GM23338 (cell line): ENCODE results near the gene RASSF7. TPM values are rescaled to one million over a fixed set of nuclear protein-coding genes. Genes with fewer than 3 reads are reported as not detected.
A peak's percentile ranks its signal among the peaks of the same experiment; 100 is the strongest.

Source experiments
- ATAC-seq: fragments of 200-7000 bp; cut with Tn5 transposase; 3 replicates; pipeline ENCODE4 v1.9.1; 2020
- DNase-seq: peaks from one replicate; pipeline ENCODE4 v3.0.0-alpha.2; 2015; ENCODE audit warnings: low spot score
- H2AFZ ChIP-seq: fragments of 200-600 bp; sonication (generic); 2 replicates; pipeline ENCODE4 v1.8.0; 2016; ENCODE audit warnings: antibody characterized with exemption, mild to moderate bottlenecking, moderate library complexity
- H3F3A ChIP-seq: fragments of 200-600 bp; sonication (generic); replicated peaks from 2 replicates; pipeline ENCODE4 v1.8.0; 2017; ENCODE audit warnings: antibody characterized with exemption, mixed run types, low read depth
- H3K27ac ChIP-seq: fragments of 200-600 bp; sonication (generic); 2 replicates; pipeline ENCODE4 v1.6.1; 2016; ENCODE audit warnings: low read depth
- H3K27me3 ChIP-seq: fragments of 200-600 bp; sonication (generic); 2 replicates; pipeline ENCODE4 v1.8.0; 2016; ENCODE audit warnings: mild to moderate bottlenecking, mixed run types, moderate library complexity; ENCODE audit not compliant: insufficient read depth
- H3K36me3 ChIP-seq: fragments of 200-600 bp; sonication (generic); 2 replicates; pipeline ENCODE4 v1.8.0; 2016; ENCODE audit warnings: mild to moderate bottlenecking; ENCODE audit not compliant: insufficient read depth
- H3K4me1 ChIP-seq: fragments of 200-600 bp; sonication (generic); 2 replicates; pipeline ENCODE4 v1.8.0; 2016; ENCODE audit warnings: mild to moderate bottlenecking, moderate library complexity; ENCODE audit not compliant: insufficient read depth
- H3K4me2 ChIP-seq: fragments of 200-600 bp; sonication (generic); 2 replicates; pipeline ENCODE4 v1.7.1; 2017; ENCODE audit warnings: mixed run types
- H3K4me3 ChIP-seq: fragments of 200-600 bp; sonication (generic); 2 replicates; pipeline ENCODE4 v1.6.1; 2016; ENCODE audit warnings: mixed run types
- H3K79me2 ChIP-seq: fragments of 200-600 bp; sonication (generic); replicated peaks from 2 replicates; pipeline ENCODE4 v1.8.0; 2017; ENCODE audit warnings: mild to moderate bottlenecking; ENCODE audit not compliant: insufficient read depth
- H3K9me2 ChIP-seq: fragments of 200-600 bp; sonication (generic); 2 replicates; pipeline ENCODE4 v1.8.0; 2017; ENCODE audit not compliant: insufficient read depth
- H4K20me1 ChIP-seq: fragments of 200-600 bp; sonication (generic); replicated peaks from 2 replicates; pipeline ENCODE4 v1.8.0; 2017; ENCODE audit warnings: mild to moderate bottlenecking; ENCODE audit not compliant: insufficient read depth
- H3K27ac Mint-ChIP-seq: 2 replicates; pipeline ENCODE4 v1.8.0; 2020; ENCODE audit warnings: inconsistent platforms, mild to moderate bottlenecking, moderate library complexity, mixed read lengths
- H3K27me3 Mint-ChIP-seq: 3 replicates; pipeline ENCODE4 v1.8.0; 2022; ENCODE audit warnings: low read depth, mild to moderate bottlenecking, moderate library complexity, mixed read lengths, inconsistent platforms; ENCODE audit not compliant: insufficient read depth, poor library complexity
- H3K36me3 Mint-ChIP-seq: 3 replicates; pipeline ENCODE4 v1.8.0; 2021; ENCODE audit warnings: low read depth, mild to moderate bottlenecking, inconsistent platforms, moderate library complexity, mixed read lengths
- H3K4me1 Mint-ChIP-seq: 3 replicates; pipeline ENCODE4 v1.8.0; 2020; ENCODE audit warnings: mild to moderate bottlenecking, inconsistent platforms, mixed read lengths
- H3K4me3 Mint-ChIP-seq: 3 replicates; pipeline ENCODE4 v1.8.0; 2021; ENCODE audit warnings: moderate library complexity, mild to moderate bottlenecking, inconsistent platforms, mixed read lengths
- H3K9me3 Mint-ChIP-seq: 3 replicates; pipeline ENCODE4 v1.8.0; 2020; ENCODE audit warnings: moderate library complexity, mild to moderate bottlenecking, inconsistent platforms, mixed read lengths
- CREB1 ChIP-seq: fragments of 250-450 bp; sonication (Bioruptor Pico); IDR thresholded peaks from 2 replicates; pipeline ENCODE4 v1.5.0; 2020; ENCODE audit warnings: low read depth, mild to moderate bottlenecking, moderate library complexity
- EZH2 ChIP-seq: fragments of 200-600 bp; sonication (generic); IDR thresholded peaks from one replicate; pipeline ENCODE4 v1.8.0; 2017; ENCODE audit warnings: antibody characterized with exemption, mild to moderate bottlenecking, low read depth; ENCODE audit not compliant: unreplicated experiment
- EZH2phosphoT487 ChIP-seq: fragments of 200-600 bp; sonication (generic); IDR thresholded peaks from one replicate; pipeline ENCODE4 v1.8.1; 2018; ENCODE audit warnings: antibody characterized with exemption; ENCODE audit not compliant: unreplicated experiment
- JUNB ChIP-seq: IDR thresholded peaks from one replicate; pipeline ENCODE4 v1.6.1; 2016; ENCODE audit warnings: antibody characterized with exemption; ENCODE audit not compliant: unreplicated experiment
- NANOG ChIP-seq: IDR thresholded peaks from 2 replicates; pipeline ENCODE4 v1.6.1; 2016; ENCODE audit warnings: antibody characterized with exemption, borderline replicate concordance
- POLR2AphosphoS5 ChIP-seq: IDR thresholded peaks from 2 replicates; pipeline ENCODE4 v1.6.1; 2016; ENCODE audit warnings: antibody characterized with exemption, low read depth
- STAT1 ChIP-seq: IDR thresholded peaks from one replicate; pipeline ENCODE4 v1.6.1; 2016; ENCODE audit warnings: antibody characterized with exemption; ENCODE audit not compliant: unreplicated experiment
- ZNF114 ChIP-seq: fragments of 250-450 bp; sonication (Bioruptor Pico); IDR thresholded peaks from 2 replicates; pipeline ENCODE4 v1.5.0; 2020; ENCODE audit warnings: mild to moderate bottlenecking, moderate library complexity
- ZNF331 ChIP-seq: fragments of 250-450 bp; sonication (Bioruptor Pico); IDR thresholded peaks from 2 replicates; pipeline ENCODE4 v1.5.0; 2020; ENCODE audit warnings: low read depth, mild to moderate bottlenecking, moderate library complexity
- polyA plus RNA-seq: library from polyadenylated mRNA; unstranded; fragments of >200 nt; fragmentation: Nextera tagmentation; extraction: Ambion mirVana; gene quantifications from 2 replicates; pipeline ENCODE4 v1.2.1, GENCODE V29; 2016
- total RNA-seq: library from RNA; depleted of rRNA; stranded (reverse); fragments of >200 nt; shearing (Covaris generic); gene quantifications from 2 replicates; pipeline ENCODE4 v1.2.3, GENCODE V29; 2014
- TF ChIP-seq, protein P1 (sequence below), 2 experiments: fragments of 200-600 bp in 1 of 2; sonication (generic) in 1 of 2; conservative IDR thresholded peaks; 2 replicates each; pipeline versions ENCODE4 v1.5.1 to v1.6.1; 2016 to 2017; ENCODE audit warnings: antibody characterized with exemption in 2 of 2, low read depth in 2 of 2, mild to moderate bottlenecking in 2 of 2, moderate library complexity in 1 of 2
- TF ChIP-seq, protein P2 (sequence below): IDR thresholded peaks from one replicate; pipeline ENCODE4 v1.6.1; 2018; ENCODE audit warnings: antibody characterized with exemption; ENCODE audit not compliant: unreplicated experiment
- TF ChIP-seq, protein P3 (sequence below): fragments of 250-450 bp; sonication (Bioruptor Pico); IDR thresholded peaks from 2 replicates; pipeline ENCODE4 v1.5.0; 2020; ENCODE audit warnings: mild to moderate bottlenecking, moderate library complexity
- TF ChIP-seq, protein P4 (sequence below): IDR thresholded peaks from 2 replicates; pipeline ENCODE4 v1.6.1; 2016; ENCODE audit warnings: antibody characterized with exemption

RASSF7 gene
- total and polyA plus RNA-seq, 2 experiments from 2014 or later, result 39.6 to 64.8 TPM

DNA sequence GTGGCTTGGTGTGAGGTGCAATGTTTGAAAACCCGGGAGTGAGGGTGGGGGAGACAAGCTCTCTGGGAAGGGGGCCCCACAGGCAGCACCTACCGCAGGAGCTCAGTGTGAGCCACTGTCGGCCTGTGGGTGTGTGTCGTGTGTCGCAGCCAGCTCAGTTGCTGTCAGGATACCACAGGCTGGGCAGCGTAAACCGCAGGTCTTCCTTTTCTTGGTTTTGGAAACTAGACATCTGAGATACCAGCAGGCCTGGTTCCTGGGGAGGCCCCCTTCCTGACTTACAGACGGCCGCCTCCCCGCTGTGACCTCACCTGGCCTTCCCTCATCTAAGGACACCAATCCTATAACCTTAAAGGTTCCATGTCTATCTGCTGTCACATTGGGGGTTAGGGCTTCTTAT, 35.6 kb downstream of the RASSF7 start:
- Histone ChIP-seq H2AFZ (no peak overlapping the region), H3F3A (peaks cover 11% of the 10 kb centered on the region; the same call in 1 of the 2 replicates), H3K79me2 (peaks cover 5% of the 10 kb centered on the region; the same call in 1 of the 2 replicates), H3K36me3 (peaks cover 25% of the 10 kb centered on the region), H3K9me2 (no peaks in the 10 kb centered on the region), H3K4me3 (no peak overlapping the region), H3K4me1 (no peaks in the 10 kb centered on the region), H3K27me3 (no peaks in the 10 kb centered on the region), H3K4me2 (no peak overlapping the region), H3K27ac (peak overlapping the region; percentile 55; the same call in 1 of the 2 replicates), H4K20me1 (peaks cover 24% of the 10 kb centered on the region; the same call in 1 of the 2 replicates)
- H3K27me3 Mint-ChIP-seq, result peaks cover 13% of the 10 kb centered on the region
- H3K9me3 Mint-ChIP-seq, result no peaks in the 10 kb centered on the region; the same call in 1 of the 3 replicates
- no peak overlapping the region; the same call in 2 of the 3 replicates for H3K4me3 Mint-ChIP-seq
- TF ChIP-seq POLR2AphosphoS5 (no peak), EZH2phosphoT487 (no peak), ZNF331 (CRISPR knock-in tag) (no peak), CREB1 (CRISPR knock-in tag) (no peak), NANOG (no peak), STAT1 (no peak), EZH2 (no peak), ZNF114 (no peak), JUNB (no peak)
- TF ChIP-seq, protein P1, sequence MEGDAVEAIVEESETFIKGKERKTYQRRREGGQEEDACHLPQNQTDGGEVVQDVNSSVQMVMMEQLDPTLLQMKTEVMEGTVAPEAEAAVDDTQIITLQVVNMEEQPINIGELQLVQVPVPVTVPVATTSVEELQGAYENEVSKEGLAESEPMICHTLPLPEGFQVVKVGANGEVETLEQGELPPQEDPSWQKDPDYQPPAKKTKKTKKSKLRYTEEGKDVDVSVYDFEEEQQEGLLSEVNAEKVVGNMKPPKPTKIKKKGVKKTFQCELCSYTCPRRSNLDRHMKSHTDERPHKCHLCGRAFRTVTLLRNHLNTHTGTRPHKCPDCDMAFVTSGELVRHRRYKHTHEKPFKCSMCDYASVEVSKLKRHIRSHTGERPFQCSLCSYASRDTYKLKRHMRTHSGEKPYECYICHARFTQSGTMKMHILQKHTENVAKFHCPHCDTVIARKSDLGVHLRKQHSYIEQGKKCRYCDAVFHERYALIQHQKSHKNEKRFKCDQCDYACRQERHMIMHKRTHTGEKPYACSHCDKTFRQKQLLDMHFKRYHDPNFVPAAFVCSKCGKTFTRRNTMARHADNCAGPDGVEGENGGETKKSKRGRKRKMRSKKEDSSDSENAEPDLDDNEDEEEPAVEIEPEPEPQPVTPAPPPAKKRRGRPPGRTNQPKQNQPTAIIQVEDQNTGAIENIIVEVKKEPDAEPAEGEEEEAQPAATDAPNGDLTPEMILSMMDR (conservative IDR thresholded peaks at IDR 0.05; ENCODE audit: low read depth in 2 of 2), result no peak
- TF ChIP-seq, protein P2, sequence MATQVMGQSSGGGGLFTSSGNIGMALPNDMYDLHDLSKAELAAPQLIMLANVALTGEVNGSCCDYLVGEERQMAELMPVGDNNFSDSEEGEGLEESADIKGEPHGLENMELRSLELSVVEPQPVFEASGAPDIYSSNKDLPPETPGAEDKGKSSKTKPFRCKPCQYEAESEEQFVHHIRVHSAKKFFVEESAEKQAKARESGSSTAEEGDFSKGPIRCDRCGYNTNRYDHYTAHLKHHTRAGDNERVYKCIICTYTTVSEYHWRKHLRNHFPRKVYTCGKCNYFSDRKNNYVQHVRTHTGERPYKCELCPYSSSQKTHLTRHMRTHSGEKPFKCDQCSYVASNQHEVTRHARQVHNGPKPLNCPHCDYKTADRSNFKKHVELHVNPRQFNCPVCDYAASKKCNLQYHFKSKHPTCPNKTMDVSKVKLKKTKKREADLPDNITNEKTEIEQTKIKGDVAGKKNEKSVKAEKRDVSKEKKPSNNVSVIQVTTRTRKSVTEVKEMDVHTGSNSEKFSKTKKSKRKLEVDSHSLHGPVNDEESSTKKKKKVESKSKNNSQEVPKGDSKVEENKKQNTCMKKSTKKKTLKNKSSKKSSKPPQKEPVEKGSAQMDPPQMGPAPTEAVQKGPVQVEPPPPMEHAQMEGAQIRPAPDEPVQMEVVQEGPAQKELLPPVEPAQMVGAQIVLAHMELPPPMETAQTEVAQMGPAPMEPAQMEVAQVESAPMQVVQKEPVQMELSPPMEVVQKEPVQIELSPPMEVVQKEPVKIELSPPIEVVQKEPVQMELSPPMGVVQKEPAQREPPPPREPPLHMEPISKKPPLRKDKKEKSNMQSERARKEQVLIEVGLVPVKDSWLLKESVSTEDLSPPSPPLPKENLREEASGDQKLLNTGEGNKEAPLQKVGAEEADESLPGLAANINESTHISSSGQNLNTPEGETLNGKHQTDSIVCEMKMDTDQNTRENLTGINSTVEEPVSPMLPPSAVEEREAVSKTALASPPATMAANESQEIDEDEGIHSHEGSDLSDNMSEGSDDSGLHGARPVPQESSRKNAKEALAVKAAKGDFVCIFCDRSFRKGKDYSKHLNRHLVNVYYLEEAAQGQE, result no peak
- TF ChIP-seq, protein P3, sequence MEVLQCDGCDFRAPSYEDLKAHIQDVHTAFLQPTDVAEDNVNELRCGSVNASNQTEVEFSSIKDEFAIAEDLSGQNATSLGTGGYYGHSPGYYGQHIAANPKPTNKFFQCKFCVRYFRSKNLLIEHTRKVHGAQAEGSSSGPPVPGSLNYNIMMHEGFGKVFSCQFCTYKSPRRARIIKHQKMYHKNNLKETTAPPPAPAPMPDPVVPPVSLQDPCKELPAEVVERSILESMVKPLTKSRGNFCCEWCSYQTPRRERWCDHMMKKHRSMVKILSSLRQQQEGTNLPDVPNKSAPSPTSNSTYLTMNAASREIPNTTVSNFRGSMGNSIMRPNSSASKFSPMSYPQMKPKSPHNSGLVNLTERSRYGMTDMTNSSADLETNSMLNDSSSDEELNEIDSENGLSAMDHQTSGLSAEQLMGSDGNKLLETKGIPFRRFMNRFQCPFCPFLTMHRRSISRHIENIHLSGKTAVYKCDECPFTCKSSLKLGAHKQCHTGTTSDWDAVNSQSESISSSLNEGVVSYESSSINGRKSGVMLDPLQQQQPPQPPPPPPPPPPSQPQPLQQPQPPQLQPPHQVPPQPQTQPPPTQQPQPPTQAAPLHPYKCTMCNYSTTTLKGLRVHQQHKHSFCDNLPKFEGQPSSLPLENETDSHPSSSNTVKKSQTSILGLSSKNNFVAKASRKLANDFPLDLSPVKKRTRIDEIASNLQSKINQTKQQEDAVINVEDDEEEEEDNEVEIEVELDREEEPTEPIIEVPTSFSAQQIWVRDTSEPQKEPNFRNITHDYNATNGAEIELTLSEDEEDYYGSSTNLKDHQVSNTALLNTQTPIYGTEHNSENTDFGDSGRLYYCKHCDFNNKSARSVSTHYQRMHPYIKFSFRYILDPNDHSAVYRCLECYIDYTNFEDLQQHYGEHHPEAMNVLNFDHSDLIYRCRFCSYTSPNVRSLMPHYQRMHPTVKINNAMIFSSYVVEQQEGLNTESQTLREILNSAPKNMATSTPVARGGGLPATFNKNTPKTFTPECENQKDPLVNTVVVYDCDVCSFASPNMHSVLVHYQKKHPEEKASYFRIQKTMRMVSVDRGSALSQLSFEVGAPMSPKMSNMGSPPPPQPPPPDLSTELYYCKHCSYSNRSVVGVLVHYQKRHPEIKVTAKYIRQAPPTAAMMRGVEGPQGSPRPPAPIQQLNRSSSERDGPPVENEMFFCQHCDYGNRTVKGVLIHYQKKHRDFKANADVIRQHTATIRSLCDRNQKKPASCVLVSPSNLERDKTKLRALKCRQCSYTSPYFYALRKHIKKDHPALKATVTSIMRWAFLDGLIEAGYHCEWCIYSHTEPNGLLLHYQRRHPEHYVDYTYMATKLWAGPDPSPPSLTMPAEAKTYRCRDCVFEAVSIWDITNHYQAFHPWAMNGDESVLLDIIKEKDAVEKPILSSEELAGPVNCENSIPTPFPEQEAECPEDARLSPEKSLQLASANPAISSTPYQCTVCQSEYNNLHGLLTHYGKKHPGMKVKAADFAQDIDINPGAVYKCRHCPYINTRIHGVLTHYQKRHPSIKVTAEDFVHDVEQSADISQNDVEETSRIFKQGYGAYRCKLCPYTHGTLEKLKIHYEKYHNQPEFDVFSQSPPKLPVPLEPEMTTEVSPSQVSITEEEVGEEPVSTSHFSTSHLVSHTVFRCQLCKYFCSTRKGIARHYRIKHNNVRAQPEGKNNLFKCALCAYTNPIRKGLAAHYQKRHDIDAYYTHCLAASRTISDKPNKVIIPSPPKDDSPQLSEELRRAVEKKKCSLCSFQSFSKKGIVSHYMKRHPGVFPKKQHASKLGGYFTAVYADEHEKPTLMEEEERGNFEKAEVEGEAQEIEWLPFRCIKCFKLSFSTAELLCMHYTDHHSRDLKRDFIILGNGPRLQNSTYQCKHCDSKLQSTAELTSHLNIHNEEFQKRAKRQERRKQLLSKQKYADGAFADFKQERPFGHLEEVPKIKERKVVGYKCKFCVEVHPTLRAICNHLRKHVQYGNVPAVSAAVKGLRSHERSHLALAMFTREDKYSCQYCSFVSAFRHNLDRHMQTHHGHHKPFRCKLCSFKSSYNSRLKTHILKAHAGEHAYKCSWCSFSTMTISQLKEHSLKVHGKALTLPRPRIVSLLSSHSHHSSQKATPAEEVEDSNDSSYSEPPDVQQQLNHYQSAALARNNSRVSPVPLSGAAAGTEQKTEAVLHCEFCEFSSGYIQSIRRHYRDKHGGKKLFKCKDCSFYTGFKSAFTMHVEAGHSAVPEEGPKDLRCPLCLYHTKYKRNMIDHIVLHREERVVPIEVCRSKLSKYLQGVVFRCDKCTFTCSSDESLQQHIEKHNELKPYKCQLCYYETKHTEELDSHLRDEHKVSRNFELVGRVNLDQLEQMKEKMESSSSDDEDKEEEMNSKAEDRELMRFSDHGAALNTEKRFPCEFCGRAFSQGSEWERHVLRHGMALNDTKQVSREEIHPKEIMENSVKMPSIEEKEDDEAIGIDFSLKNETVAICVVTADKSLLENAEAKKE (CRISPR knock-in tag), result no peak
- TF ChIP-seq, protein P4, sequence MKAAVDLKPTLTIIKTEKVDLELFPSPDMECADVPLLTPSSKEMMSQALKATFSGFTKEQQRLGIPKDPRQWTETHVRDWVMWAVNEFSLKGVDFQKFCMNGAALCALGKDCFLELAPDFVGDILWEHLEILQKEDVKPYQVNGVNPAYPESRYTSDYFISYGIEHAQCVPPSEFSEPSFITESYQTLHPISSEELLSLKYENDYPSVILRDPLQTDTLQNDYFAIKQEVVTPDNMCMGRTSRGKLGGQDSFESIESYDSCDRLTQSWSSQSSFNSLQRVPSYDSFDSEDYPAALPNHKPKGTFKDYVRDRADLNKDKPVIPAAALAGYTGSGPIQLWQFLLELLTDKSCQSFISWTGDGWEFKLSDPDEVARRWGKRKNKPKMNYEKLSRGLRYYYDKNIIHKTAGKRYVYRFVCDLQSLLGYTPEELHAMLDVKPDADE, result no peak
- H3K27ac Mint-ChIP-seq, result no peak overlapping the region
- H3K36me3 Mint-ChIP-seq, result peaks cover 71% of the 10 kb centered on the region
- ATAC-seq (no peak), DNase-seq (no peak)
- H3K4me1 Mint-ChIP-seq, result no peaks in the 10 kb centered on the region
